Erythroblast (primary cell): ENCODE results near the gene DGAT2L6.

Experiments used
- GATA1 ChIP-seq: IDR thresholded peaks from 2 replicates; pipeline ENCODE4 v1.6.1; 2011; ENCODE audit warnings: low read depth, mild to moderate bottlenecking, control low read depth, low read length, moderate library complexity
- POLR2A ChIP-seq: IDR thresholded peaks from 2 replicates; pipeline ENCODE4 v1.6.1; 2011; ENCODE audit warnings: mild to moderate bottlenecking, low read length

DNA sequence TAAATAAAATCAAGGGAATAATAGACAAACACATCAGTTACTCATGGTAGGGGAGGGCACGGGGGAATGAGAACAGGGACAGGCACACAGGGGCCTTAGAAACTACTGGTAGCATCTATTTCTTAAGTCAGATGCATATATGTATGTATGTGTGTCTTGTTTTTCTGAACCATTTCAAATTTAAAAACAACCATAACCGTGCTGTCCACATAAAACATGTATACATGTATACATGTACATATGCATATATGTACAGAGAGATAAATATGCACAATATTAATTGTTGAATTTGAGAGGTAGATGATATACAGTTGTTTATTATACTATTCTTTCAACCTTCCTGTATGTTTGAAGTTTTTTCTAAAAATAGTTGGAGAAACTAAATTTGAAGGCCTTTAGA, 49.4 kb downstream of the DGAT2L6 start:
- no peak for TF ChIP-seq POLR2A
- no peak for TF ChIP-seq GATA1
